ENCODE results near the gene NFATC1.

The NFATC1 gene

DNA sequence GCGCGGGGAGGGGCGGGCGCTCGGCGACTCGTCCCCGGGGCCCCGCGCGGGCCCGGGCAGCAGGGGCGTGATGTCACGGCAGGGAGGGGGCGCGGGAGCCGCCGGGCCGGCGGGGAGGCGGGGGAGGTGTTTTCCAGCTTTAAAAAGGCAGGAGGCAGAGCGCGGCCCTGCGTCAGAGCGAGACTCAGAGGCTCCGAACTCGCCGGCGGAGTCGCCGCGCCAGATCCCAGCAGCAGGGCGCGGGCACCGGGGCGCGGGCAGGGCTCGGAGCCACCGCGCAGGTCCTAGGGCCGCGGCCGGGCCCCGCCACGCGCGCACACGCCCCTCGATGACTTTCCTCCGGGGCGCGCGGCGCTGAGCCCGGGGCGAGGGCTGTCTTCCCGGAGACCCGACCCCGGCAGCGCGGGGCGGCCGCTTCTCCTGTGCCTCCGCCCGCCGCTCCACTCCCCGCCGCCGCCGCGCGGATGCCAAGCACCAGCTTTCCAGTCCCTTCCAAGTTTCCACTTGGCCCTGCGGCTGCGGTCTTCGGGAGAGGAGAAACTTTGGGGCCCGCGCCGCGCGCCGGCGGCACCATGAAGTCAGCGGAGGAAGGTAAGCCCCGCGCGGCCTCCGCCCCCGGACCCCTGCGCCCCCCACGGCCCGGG, at the start of gene NFATC1:
TSS of gene NFATC1 (plus strand) at position 170 of the 644 bp plus-strand sequence. CDS start at position 465, 295 bp downstream.
- peak within 1 kb of the TSS; percentile 41 for H3K4me3 ChIP-seq (replicated peaks; ENCODE audit: low read depth, low read length)
- TF ChIP-seq, protein P1, sequence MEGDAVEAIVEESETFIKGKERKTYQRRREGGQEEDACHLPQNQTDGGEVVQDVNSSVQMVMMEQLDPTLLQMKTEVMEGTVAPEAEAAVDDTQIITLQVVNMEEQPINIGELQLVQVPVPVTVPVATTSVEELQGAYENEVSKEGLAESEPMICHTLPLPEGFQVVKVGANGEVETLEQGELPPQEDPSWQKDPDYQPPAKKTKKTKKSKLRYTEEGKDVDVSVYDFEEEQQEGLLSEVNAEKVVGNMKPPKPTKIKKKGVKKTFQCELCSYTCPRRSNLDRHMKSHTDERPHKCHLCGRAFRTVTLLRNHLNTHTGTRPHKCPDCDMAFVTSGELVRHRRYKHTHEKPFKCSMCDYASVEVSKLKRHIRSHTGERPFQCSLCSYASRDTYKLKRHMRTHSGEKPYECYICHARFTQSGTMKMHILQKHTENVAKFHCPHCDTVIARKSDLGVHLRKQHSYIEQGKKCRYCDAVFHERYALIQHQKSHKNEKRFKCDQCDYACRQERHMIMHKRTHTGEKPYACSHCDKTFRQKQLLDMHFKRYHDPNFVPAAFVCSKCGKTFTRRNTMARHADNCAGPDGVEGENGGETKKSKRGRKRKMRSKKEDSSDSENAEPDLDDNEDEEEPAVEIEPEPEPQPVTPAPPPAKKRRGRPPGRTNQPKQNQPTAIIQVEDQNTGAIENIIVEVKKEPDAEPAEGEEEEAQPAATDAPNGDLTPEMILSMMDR (IDR thresholded peaks at IDR 0.05; ENCODE audit: low read depth, low read length, missing control alignments): no peak
- DNase-seq (ENCODE audit: extremely low read depth, low read depth): no peak

DNA sequence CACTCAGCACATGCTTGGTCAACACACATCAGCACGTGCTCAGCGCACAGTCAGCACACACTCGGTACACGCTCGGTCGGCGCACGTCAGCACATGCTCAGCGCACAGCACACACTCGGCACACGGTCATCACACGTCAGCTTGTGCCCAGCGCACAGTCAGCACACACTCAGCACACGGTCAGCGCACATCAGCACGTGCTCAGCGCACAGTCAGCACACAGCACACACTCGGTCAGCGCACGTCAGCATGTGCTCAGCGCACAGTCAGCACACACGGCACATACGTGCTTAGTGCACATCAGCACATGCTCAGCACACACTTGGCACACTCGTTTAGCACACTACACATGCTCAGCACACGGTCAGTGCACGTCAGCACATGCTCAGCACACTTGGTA, 49.7 kb upstream of the NFATC1 start:
- no peak for DNase-seq (ENCODE audit: extremely low read depth, low read depth)
- no peak overlapping the region for H3K4me3 ChIP-seq (replicated peaks; ENCODE audit: low read depth, low read length)
- TF ChIP-seq, protein P1 (IDR thresholded peaks at IDR 0.05; ENCODE audit: low read depth, low read length, missing control alignments): no peak

DNA sequence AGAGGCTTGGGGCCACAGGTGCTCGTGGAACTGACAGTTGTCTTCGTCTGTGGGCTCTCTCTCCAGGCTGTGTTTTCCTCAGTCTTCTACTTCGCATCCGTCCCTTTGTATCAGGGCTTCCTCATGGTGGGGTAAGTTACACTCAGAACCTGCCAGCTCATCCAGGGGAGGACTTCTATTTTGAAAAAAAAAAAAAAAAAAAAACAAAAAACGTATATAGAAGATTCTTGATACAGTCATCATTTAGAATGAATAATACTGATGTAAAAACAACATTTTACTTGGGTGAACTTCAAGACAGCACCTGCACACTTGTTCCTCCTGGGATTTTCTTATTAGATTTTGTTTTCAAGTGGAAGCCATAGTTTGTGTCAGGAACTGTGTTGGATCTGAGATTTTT, 47.7 kb upstream of the NFATC1 start:
- TF ChIP-seq, protein P1 (IDR thresholded peaks at IDR 0.05; ENCODE audit: low read depth, low read length, missing control alignments): no peak
- DNase-seq (ENCODE audit: extremely low read depth, low read depth): no peak
- no peak overlapping the region for H3K4me3 ChIP-seq (replicated peaks; ENCODE audit: low read depth, low read length)

DNA sequence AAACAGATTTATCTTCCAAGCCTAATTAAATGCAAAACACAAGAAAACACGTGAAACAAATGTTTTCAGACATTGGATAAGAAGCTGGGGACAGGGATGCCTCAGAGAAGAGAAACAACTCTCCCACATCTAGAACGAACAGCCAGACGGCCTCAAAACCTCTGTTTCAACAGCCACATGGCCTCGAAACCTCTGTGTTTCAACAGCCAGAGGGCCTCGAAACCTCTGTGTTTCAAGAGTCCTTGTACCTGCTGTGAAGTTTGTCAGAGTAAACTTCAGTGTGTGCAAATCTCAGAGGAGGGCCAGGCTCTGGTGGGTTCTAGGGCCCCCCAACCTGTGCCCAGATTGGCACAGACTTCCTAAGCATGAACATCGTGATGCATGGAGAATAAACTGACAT, 43.3 kb upstream of the NFATC1 start:
- no peak overlapping the region for H3K4me3 ChIP-seq (replicated peaks; ENCODE audit: low read depth, low read length)
- DNase-seq (ENCODE audit: extremely low read depth, low read depth): no peak
- TF ChIP-seq, protein P1 (IDR thresholded peaks at IDR 0.05; ENCODE audit: low read depth, low read length, missing control alignments): no peak

DNA sequence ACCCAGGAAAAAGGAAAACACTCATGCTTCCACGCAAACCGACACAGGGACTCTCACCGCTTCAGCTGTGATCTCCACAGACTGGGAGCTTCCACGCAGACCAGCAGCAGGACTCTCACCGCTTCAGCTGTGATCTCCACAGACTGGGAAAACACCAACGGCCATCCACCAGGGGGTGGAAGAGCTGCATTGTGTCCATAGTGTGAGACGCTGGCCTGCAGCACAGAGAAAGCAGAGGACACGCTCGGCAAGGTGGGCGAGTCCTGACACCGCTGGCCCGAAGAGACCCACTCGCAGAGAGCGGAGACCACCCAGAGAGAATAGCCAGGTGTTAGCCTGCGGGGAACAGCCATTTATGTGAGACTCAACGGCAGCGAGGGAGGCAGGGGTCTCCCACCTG, 42.5 kb upstream of the NFATC1 start:
- H3K4me3 ChIP-seq (replicated peaks; ENCODE audit: low read depth, low read length): no peak overlapping the region
- TF ChIP-seq, protein P1 (IDR thresholded peaks at IDR 0.05; ENCODE audit: low read depth, low read length, missing control alignments): peak; percentile 34
- no peak for DNase-seq (ENCODE audit: extremely low read depth, low read depth)

DNA sequence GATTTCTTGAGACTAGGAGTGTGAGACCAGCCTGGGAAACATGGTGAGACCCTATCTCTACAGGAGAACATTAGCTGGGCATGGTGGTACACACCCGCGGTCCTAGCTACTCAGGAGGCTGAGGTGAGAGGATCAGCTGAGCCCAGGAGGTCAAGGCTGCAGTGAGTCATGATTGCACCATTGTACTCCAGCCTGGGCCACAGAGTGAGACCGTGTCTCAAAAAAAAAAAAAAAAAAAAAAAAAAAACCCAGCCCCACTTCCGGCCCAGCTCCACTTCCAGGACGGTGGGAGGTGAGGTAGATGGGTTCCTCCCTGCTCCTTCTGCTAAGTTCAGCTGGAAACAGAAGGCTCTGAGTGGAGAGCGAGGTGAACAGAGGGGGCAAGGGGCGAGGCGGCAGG, 41.4 kb upstream of the NFATC1 start:
- H3K4me3 ChIP-seq (replicated peaks; ENCODE audit: low read depth, low read length): no peak overlapping the region
- DNase-seq (ENCODE audit: extremely low read depth, low read depth): no peak
- TF ChIP-seq, protein P1 (IDR thresholded peaks at IDR 0.05; ENCODE audit: low read depth, low read length, missing control alignments): no peak

All from HFF-Myc (cell line).